K562 (cell line): ENCODE measurements around the gene CEACAM21. TPM values are rescaled to one million over a fixed set of nuclear protein-coding genes. Genes with fewer than 3 reads are reported as not detected.

Source experiments
- ATF3 ChIP-seq, 2 experiments: fragments of 450-650 bp in 1 of 2; sonication (generic) in 1 of 2; formaldehyde crosslinking in 1 of 2; IDR thresholded peaks in 1 of 2; conservative IDR thresholded peaks in 1 of 2; 2 replicates each; pipeline versions ENCODE4 v1.6.1 to v1.8.1; 2016 to 2023; ENCODE audit warnings: mild to moderate bottlenecking in 2 of 2, moderate library complexity in 2 of 2, inconsistent platforms in 1 of 2, missing genetic modification reagents in 1 of 2
- CBX2 ChIP-seq: fragments of 200-600 bp; sonication (generic); IDR thresholded peaks from one replicate; pipeline ENCODE4 v1.6.1; 2012; ENCODE audit warnings: mild to moderate bottlenecking, low read length, inconsistent platforms; ENCODE audit not compliant: insufficient read depth, poor library complexity, severe bottlenecking
- CCNT2 ChIP-seq: IDR thresholded peaks from 2 replicates; pipeline ENCODE4 v1.6.1; 2011; ENCODE audit warnings: borderline replicate concordance, low read depth, mild to moderate bottlenecking, moderate library complexity, mixed read lengths, low read length; ENCODE audit not compliant: insufficient read length; ENCODE audit errors: extremely low read depth
- DACH1 ChIP-seq: fragments of 450-650 bp; IDR thresholded peaks from 2 replicates; pipeline ENCODE4 v1.6.1; 2018; ENCODE audit not compliant: partially characterized antibody
- EHMT2 ChIP-seq: fragments of 450-650 bp; IDR thresholded peaks from 2 replicates; pipeline ENCODE4 v1.6.1; 2018; ENCODE audit warnings: antibody characterized with exemption
- ELF1 ChIP-seq: fragments of 200-800 bp; sonication (Bioruptor generic); IDR thresholded peaks from 2 replicates; pipeline ENCODE4 v1.6.1; 2016; ENCODE audit warnings: missing genetic modification characterization, missing compliant biosample characterization
- ELF2 ChIP-seq: fragments of 250-450 bp; sonication (Bioruptor Pico); IDR thresholded peaks from 2 replicates; pipeline ENCODE4 v1.5.0; 2021; ENCODE audit warnings: mild to moderate bottlenecking
- GTF2A2 ChIP-seq: IDR thresholded peaks from 2 replicates; pipeline ENCODE4 v1.6.1; 2016; ENCODE audit warnings: mild to moderate bottlenecking, missing genetic modification characterization, missing compliant biosample characterization
- HDGF ChIP-seq: fragments of 450-650 bp; IDR thresholded peaks from 2 replicates; pipeline ENCODE4 v1.6.1; 2016
- HMBOX1 ChIP-seq: sonication (generic); IDR thresholded peaks from 2 replicates; pipeline ENCODE4 v1.6.1; 2016
- KLF6 ChIP-seq: fragments of 250-450 bp; sonication (Bioruptor Pico); IDR thresholded peaks from 2 replicates; pipeline ENCODE4 v1.4.0; 2020; ENCODE audit warnings: mild to moderate bottlenecking, moderate library complexity, borderline replicate concordance
- MAFF ChIP-seq: IDR thresholded peaks from 2 replicates; pipeline ENCODE4 v1.6.1; 2012; ENCODE audit warnings: low read length, improper control_type of control experiment
- MEF2D ChIP-seq: conservative IDR thresholded peaks from 2 replicates; pipeline ENCODE4 v1.6.1; 2016; ENCODE audit warnings: low read depth, missing genetic modification characterization, missing compliant biosample characterization
- NRF1 ChIP-seq, 2 experiments: fragments of 450-650 bp; IDR thresholded peaks in 1 of 2; conservative IDR thresholded peaks in 1 of 2; 2 replicates each; pipeline ENCODE4 v1.6.1; 2014; ENCODE audit warnings: mild to moderate bottlenecking in 2 of 2
- POLR3G ChIP-seq: IDR thresholded peaks from 2 replicates; pipeline ENCODE4 v1.6.1; 2011; ENCODE audit not compliant: insufficient read length, insufficient replicate concordance; ENCODE audit errors: extremely low read depth
- TOE1 ChIP-seq, 2 experiments: fragments of 450-650 bp in 1 of 2; sonication (generic) in 1 of 2; formaldehyde crosslinking in 1 of 2; IDR thresholded peaks; 2 replicates each; pipeline versions ENCODE4 v1.7.1 to v1.8.0; 2016 to 2022; ENCODE audit warnings: borderline replicate concordance in 2 of 2, mild to moderate bottlenecking in 2 of 2, antibody characterized with exemption in 1 of 2, inconsistent platforms in 1 of 2, low read depth in 1 of 2, missing genetic modification reagents in 1 of 2, moderate library complexity in 1 of 2
- ZFP91 ChIP-seq: sonication (generic); formaldehyde crosslinking; IDR thresholded peaks from 2 replicates; pipeline ENCODE4 v1.8.0; 2022; ENCODE audit warnings: mild to moderate bottlenecking, missing genetic modification reagents
- ZNF121 ChIP-seq: sonication (generic); formaldehyde crosslinking; conservative IDR thresholded peaks from 2 replicates; pipeline ENCODE4 v1.8.0; 2022; ENCODE audit warnings: missing genetic modification reagents
- ZNF197 ChIP-seq: fragments of 200-800 bp; sonication (Bioruptor generic); IDR thresholded peaks from 2 replicates; pipeline ENCODE4 v1.6.1; 2016; ENCODE audit warnings: low read depth, missing genetic modification characterization, missing compliant biosample characterization
- ZNF224 ChIP-seq: sonication (generic); formaldehyde crosslinking; IDR thresholded peaks from 2 replicates; pipeline ENCODE4 v1.8.0; 2022; ENCODE audit warnings: mild to moderate bottlenecking, missing genetic modification reagents
- ZNF239 ChIP-seq: fragments of 250-450 bp; sonication (Bioruptor Pico); IDR thresholded peaks from 2 replicates; pipeline ENCODE4 v1.4.0; 2020; ENCODE audit warnings: mild to moderate bottlenecking
- ZNF324 ChIP-seq: fragments of 250-450 bp; sonication (Bioruptor Pico); IDR thresholded peaks from 2 replicates; pipeline ENCODE4 v1.4.0; 2020; ENCODE audit warnings: mild to moderate bottlenecking
- polyA plus RNA-seq, 8 experiments: library from polyadenylated mRNA; depleted of rRNA in 4 of 8; stranded (reverse) in 5 of 8; unstranded in 3 of 8; fragments of >200 nt; fragmentation: Nextera tagmentation in 2 of 8; fragmentation: Illumina TruSeq in 1 of 8; extraction: Ambion mirVana in 2 of 8; extraction: Trizol in 1 of 8; gene quantifications; 2 replicates each; pipeline versions ENCODE4 v1.2.1 to v1.2.3, GENCODE V29; 2011 to 2014; ENCODE audit warnings: inconsistent platforms in 1 of 8, missing spikeins in 1 of 8
- total RNA-seq, 7 experiments: library from RNA; depleted of rRNA in 6 of 7; stranded (reverse); fragments of >200 nt in 6 of 7; fragmentation: Illumina TruSeq in 2 of 7; extraction: Trizol in 2 of 7; gene quantifications; 2 replicates each; pipeline versions ENCODE4 v1.2.1 to v1.2.3, GENCODE V29; 2011 to 2021; ENCODE audit warnings: low replicate concordance in 1 of 7
- TF ChIP-seq, protein P1 (sequence below): fragments of 250-450 bp; sonication (Bioruptor Pico); IDR thresholded peaks from 2 replicates; pipeline ENCODE4 v1.5.0; 2021

The CEACAM21 gene
- total and polyA plus RNA-seq, 9 of the 15 experiments (the other 6 are each of a cell fraction or from before 2014, with no cell fraction given), result 0.06 to 0.40 (median 0.18) TPM; not detected in 1

GRCh38 chr19:41531438-41532311 is 44.3 kb upstream of the CEACAM21 start (continued):
- no peak for TF ChIP-seq CCNT2
- TF ChIP-seq ZNF197 (CRISPR knock-in tag), result no peak
- TF ChIP-seq ZFP91 (CRISPR knock-in tag), result no peak
- TF ChIP-seq GTF2A2 (tag), result 0 out of 2 replicates have a peak, but pooled peaks have one; percentile 56
- TF ChIP-seq, protein P1, sequence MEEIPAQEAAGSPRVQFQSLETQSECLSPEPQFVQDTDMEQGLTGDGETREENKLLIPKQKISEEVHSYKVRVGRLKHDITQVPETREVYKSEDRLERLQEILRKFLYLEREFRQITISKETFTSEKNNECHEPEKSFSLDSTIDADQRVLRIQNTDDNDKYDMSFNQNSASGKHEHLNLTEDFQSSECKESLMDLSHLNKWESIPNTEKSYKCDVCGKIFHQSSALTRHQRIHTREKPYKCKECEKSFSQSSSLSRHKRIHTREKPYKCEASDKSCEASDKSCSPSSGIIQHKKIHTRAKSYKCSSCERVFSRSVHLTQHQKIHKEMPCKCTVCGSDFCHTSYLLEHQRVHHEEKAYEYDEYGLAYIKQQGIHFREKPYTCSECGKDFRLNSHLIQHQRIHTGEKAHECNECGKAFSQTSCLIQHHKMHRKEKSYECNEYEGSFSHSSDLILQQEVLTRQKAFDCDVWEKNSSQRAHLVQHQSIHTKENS, result no peak
- no peak for TF ChIP-seq EHMT2
- no peak for TF ChIP-seq ZNF239 (CRISPR knock-in tag)
- TF ChIP-seq ELF2 (CRISPR knock-in tag), result no peak
- no peak for TF ChIP-seq HMBOX1
- TF ChIP-seq ZNF121 (CRISPR knock-in tag), result no peak
- no peak for TF ChIP-seq TOE1 (IDR thresholded peaks at IDR 0.05; ENCODE audit: borderline replicate concordance)
- no peak for TF ChIP-seq TOE1 (CRISPR knock-in tag; IDR thresholded peaks at IDR 0.05; ENCODE audit: borderline replicate concordance, low read depth)
- TF ChIP-seq DACH1, result no peak
- TF ChIP-seq HDGF, result no peak
- no peak for TF ChIP-seq CBX2
- TF ChIP-seq MEF2D (tag), result no peak
- no peak for TF ChIP-seq POLR3G
- TF ChIP-seq NRF1 (conservative IDR thresholded peaks at IDR 0.05 in 1 of 2, IDR thresholded peaks at IDR 0.05 in 1 of 2), result no peak
- TF ChIP-seq MAFF, result no peak
- no peak for TF ChIP-seq ZNF224 (CRISPR knock-in tag)
- peak; percentile 33; the same call in 1 of the 2 replicates for TF ChIP-seq ELF1 (tag)
- no peak for TF ChIP-seq KLF6 (CRISPR knock-in tag)
- TF ChIP-seq ZNF324 (CRISPR knock-in tag), result no peak
- peak; percentile 27; the same call in 1 of the 2 replicates for TF ChIP-seq ATF3 (IDR thresholded peaks at IDR 0.05)
- TF ChIP-seq ATF3 (CRISPR knock-in tag; conservative IDR thresholded peaks at IDR 0.05), result no peak
